ENCODE results near the gene NPEPL1. TPM values are rescaled to one million over a fixed set of nuclear protein-coding genes. Genes with fewer than 3 reads are reported as not detected.
A peak's percentile ranks its signal among the peaks of the same experiment; 100 is the strongest.

Gene NPEPL1
- total RNA-seq, 1 experiment from 2014 or later = 31.1 TPM

DNA sequence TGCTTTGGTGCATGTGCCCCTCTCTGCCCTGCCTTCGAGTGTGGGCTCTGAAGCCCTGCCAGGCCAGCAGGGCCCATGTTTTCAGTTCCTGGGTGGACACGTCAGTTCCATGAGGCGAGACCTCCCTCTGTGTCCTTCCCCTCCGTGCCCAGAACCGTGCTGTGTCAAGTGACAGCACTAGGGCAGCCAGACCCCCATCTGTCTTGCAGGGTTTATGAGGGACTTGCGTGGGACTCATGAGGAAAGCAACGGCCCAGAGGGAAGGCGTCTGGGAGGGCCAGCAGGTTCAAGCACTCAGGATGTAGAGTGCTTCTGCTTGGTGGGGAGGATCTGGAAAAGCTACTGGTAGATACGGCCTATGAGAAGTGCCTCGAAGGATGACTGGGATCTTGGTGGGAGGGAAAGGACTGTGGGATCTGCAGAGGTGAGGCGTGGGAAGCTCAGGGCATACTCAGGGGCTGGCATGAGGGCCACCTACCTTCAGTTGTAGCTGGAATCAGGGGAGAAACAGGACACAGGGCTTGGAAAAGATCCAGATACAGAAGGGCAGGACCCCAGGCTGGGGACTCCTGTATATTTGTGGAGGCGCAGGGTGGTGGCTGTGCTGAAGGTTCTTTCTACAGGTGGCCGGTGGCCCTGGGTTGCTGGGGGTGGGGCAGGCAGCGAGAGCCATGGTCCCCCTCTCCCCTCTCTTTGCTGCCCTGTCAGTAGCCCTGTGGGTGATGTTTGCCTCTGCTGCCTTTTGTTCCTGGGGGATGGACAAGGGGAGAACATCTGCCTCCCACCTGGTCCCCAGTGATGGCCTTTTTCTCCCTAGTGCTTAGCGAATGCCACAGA, 5.5 kb downstream of the NPEPL1 start:
- H3K9me3 ChIP-seq (ENCODE audit: control insufficient read depth, low read depth, low read length) = no peaks in the 10 kb centered on the region
- H4K8ac ChIP-seq (replicated peaks; ENCODE audit: insufficient read length, low read depth, low read length) = no peak overlapping the region
- H2BK5ac ChIP-seq (ENCODE audit: insufficient read length, low read length) = no peak overlapping the region
- H3K23ac ChIP-seq (ENCODE audit: insufficient read length, low read depth, low read length) = no peak overlapping the region
- no peak overlapping the region for H2BK20ac ChIP-seq (ENCODE audit: low read depth, low read length, poor library complexity, severe bottlenecking)
- no peak overlapping the region for H3K4me2 ChIP-seq (ENCODE audit: insufficient read depth, insufficient read length, low read length)
- no peak overlapping the region for H4K5ac ChIP-seq (ENCODE audit: insufficient read length, low read depth, low read length)
- no peak overlapping the region for H2BK15ac ChIP-seq (ENCODE audit: low read depth, low read length)
- peak; percentile 17 for DNase-seq
- H3K79me2 ChIP-seq (ENCODE audit: insufficient read depth, low read length) = peaks cover 2% of the 10 kb centered on the region; the same call in 1 of the 2 replicates
- no peaks in the 10 kb centered on the region for H4K20me1 ChIP-seq (ENCODE audit: control insufficient read depth, insufficient read depth, insufficient read length)
- no peak overlapping the region for H2BK12ac ChIP-seq (ENCODE audit: insufficient read length, low read depth, low read length)
- H4K91ac ChIP-seq (ENCODE audit: insufficient read length, low read depth, low read length) = no peak overlapping the region
- H3K14ac ChIP-seq (ENCODE audit: insufficient read depth, low read length) = no peak overlapping the region; the same call in 1 of the 2 replicates
- no peak overlapping the region for H3K27ac ChIP-seq (ENCODE audit: insufficient read length, low read depth, low read length)
- H3K23me2 ChIP-seq (ENCODE audit: insufficient read length, low read depth, low read length, poor library complexity, severe bottlenecking) = no peaks in the 10 kb centered on the region
- no peak overlapping the region for H3T11ph ChIP-seq (ENCODE audit: low read length)
- Mint-ChIP-seq H3K4me1 (peaks cover 12 to 14% of the 10 kb centered on the region in 2 experiments), H3K4me3 (no peak overlapping the region), H3K27ac (peak overlapping the region; percentile 23 to 54 (median 48); a peak in 4 of 7 replicates), H3K27me3 (ENCODE audit: low read depth) (no peaks in the 10 kb centered on the region), H3K36me3 (ENCODE audit: insufficient read depth in 1 of 3, low read depth in 3 of 3) (peaks cover 5 to 34% (median 21%) of the 10 kb centered on the region in 3 experiments; a peak in 6 of 7 replicates), H3K9me3 (no peaks in the 10 kb centered on the region)
- no peak overlapping the region for H2AFZ ChIP-seq (ENCODE audit: low read length)
- no CpG with 5 or more reads among the region's 15 CpGs for WGBS (ENCODE audit: extremely low coverage, insufficient read length, low lambda C conversion rate)
- no peaks in the 10 kb centered on the region for H3K27me3 ChIP-seq (ENCODE audit: insufficient read depth, low read length)
- H3K9ac ChIP-seq (ENCODE audit: extremely low read depth, insufficient read length, low read length) = no peak overlapping the region
- H3K4ac ChIP-seq (ENCODE audit: low read depth, low read length) = no peak overlapping the region
- no peak overlapping the region for H2BK120ac ChIP-seq (ENCODE audit: low read depth, low read length, poor library complexity, severe bottlenecking)
- no peak overlapping the region for H3K18ac ChIP-seq (ENCODE audit: insufficient read length, low read depth, low read length)
- peaks cover 2% of the 10 kb centered on the region; the same call in 1 of the 2 replicates for H3K4me1 ChIP-seq (ENCODE audit: insufficient read depth, low read length)
- H3K79me1 ChIP-seq (ENCODE audit: insufficient read depth, low read depth, low read length, poor library complexity, severe bottlenecking) = no peaks in the 10 kb centered on the region
- no peak overlapping the region for H2AK5ac ChIP-seq (ENCODE audit: insufficient read length, low read length)
- H3K56ac ChIP-seq (ENCODE audit: insufficient read length, low read depth, low read length) = no peak overlapping the region
- TF ChIP-seq, protein P1, sequence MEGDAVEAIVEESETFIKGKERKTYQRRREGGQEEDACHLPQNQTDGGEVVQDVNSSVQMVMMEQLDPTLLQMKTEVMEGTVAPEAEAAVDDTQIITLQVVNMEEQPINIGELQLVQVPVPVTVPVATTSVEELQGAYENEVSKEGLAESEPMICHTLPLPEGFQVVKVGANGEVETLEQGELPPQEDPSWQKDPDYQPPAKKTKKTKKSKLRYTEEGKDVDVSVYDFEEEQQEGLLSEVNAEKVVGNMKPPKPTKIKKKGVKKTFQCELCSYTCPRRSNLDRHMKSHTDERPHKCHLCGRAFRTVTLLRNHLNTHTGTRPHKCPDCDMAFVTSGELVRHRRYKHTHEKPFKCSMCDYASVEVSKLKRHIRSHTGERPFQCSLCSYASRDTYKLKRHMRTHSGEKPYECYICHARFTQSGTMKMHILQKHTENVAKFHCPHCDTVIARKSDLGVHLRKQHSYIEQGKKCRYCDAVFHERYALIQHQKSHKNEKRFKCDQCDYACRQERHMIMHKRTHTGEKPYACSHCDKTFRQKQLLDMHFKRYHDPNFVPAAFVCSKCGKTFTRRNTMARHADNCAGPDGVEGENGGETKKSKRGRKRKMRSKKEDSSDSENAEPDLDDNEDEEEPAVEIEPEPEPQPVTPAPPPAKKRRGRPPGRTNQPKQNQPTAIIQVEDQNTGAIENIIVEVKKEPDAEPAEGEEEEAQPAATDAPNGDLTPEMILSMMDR (conservative IDR thresholded peaks at IDR 0.05) = no peak

All from H9 (cell line).